WERI-Rb-1 (cell line): ENCODE results near the gene SEC24D.

Source experiments
- DNase-seq: peaks from one replicate; pipeline ENCODE4 v3.0.0-alpha.2; 2020
- H3K27ac ChIP-seq: fragments of 250-450 bp; sonication (Bioruptor Pico); 2 replicates; pipeline ENCODE4 v1.5.1; 2020; ENCODE audit warnings: mild to moderate bottlenecking, moderate library complexity
- H3K27me3 ChIP-seq: fragments of 250-450 bp; sonication (Bioruptor Pico); 2 replicates; pipeline ENCODE4 v1.5.1; 2021; ENCODE audit warnings: mild to moderate bottlenecking, low read depth, moderate library complexity; ENCODE audit not compliant: insufficient read depth, severe bottlenecking
- H3K36me3 ChIP-seq: fragments of 250-450 bp; sonication (Bioruptor Pico); 2 replicates; pipeline ENCODE4 v1.5.1; 2020; ENCODE audit warnings: mild to moderate bottlenecking, moderate library complexity
- H3K4me3 ChIP-seq: 2 replicates; pipeline ENCODE4 v1.5.1; 2011; ENCODE audit warnings: low read depth, mild to moderate bottlenecking, control low read depth, low read length
- H3K9me3 ChIP-seq: fragments of 250-450 bp; sonication (Bioruptor Pico); 2 replicates; pipeline ENCODE4 v1.5.1; 2021; ENCODE audit warnings: mild to moderate bottlenecking, moderate library complexity; ENCODE audit not compliant: severe bottlenecking
- CTCF ChIP-seq: IDR thresholded peaks from 2 replicates; pipeline ENCODE4 v1.5.1; 2011; ENCODE audit warnings: low read depth, mild to moderate bottlenecking, control low read depth, inconsistent platforms, low read length

The SEC24D gene

GRCh38 chr4:118833192-118833820 is 2.6 kb downstream of the SEC24D start:
- TF ChIP-seq CTCF = no peak
- DNase-seq = no peak
- no peaks in the 10 kb centered on the region for H3K9me3 ChIP-seq
- peaks cover 19% of the 10 kb centered on the region for H3K36me3 ChIP-seq
- H3K27ac ChIP-seq = no peak overlapping the region
- no peaks in the 10 kb centered on the region for H3K27me3 ChIP-seq
- no peak overlapping the region for H3K4me3 ChIP-seq

DNA sequence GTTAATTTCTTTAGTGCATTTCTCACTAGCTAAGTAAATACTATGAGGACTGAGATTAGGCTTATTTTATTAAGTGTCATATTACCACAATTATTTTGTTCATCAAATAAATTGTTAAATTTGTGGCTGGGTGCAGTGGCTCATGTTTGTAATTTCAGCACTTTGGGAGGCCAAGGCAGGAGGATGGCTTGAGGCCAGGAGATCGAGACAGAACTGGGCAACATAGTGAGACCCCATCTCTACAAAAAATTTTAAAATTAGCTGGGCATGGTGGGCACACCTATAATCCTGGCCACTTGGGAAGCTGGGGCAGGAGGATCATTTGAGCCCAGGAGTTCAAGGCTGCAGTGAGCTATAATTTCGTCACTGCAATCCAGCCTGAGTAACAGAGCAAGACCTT is 6.8 kb downstream of the SEC24D start:
- H3K27ac ChIP-seq = no peak overlapping the region
- DNase-seq = no peak
- no peaks in the 10 kb centered on the region for H3K27me3 ChIP-seq
- H3K4me3 ChIP-seq = no peak overlapping the region
- no peak for TF ChIP-seq CTCF
- H3K36me3 ChIP-seq = peaks cover 19% of the 10 kb centered on the region
- no peaks in the 10 kb centered on the region for H3K9me3 ChIP-seq

DNA sequence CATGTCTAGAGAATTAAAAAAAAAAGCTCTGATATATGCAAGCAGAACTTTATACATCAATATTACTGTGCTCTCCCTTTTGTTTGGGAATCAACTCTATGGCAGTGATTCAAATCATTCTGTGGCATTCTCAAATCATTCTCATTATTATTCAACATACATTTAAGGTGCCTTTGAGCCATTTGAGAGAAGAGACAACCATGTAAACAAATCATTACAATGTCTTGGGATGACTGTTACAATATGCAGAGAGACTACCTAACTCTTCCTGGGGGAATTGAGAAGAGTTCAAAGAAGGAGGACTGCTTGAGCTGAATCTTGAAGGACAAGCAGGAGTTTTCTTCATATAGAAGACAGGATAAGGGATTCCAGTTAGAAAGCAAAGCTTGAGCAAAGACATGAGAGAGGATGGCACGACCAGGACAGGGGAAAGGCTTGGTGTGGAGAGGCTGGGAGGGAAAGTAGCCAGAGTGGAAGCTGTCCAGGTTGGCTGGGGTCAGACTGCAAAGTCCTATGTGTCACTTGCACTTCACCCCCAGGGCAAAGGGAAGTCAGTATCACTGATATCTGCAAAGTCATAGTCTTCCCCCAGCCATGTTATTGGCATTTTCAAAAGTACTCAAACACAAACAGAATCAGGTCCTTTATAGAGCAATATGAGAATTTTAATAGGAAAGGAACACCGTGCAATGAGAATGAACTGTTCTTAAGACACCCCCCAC is 9.0 kb downstream of the SEC24D start:
- H3K9me3 ChIP-seq = no peaks in the 10 kb centered on the region
- H3K4me3 ChIP-seq = no peak overlapping the region
- no peaks in the 10 kb centered on the region for H3K27me3 ChIP-seq
- DNase-seq = no peak
- TF ChIP-seq CTCF = no peak
- no peak overlapping the region for H3K27ac ChIP-seq
- H3K36me3 ChIP-seq = peaks cover 10% of the 10 kb centered on the region

GRCh38 chr4:118825799-118826198 is 10.1 kb downstream of the SEC24D start:
- Histone ChIP-seq H3K9me3 (no peaks in the 10 kb centered on the region), H3K27ac (no peak overlapping the region), H3K36me3 (peaks cover 8% of the 10 kb centered on the region), H3K27me3 (no peaks in the 10 kb centered on the region), H3K4me3 (no peak overlapping the region)
- no peak for DNase-seq
- no peak for TF ChIP-seq CTCF

GRCh38 chr4:118824141-118824540 is 11.8 kb downstream of the SEC24D start:
- Histone ChIP-seq H3K9me3 (no peaks in the 10 kb centered on the region), H3K27me3 (no peaks in the 10 kb centered on the region), H3K4me3 (no peak overlapping the region), H3K36me3 (peaks cover 8% of the 10 kb centered on the region; the same call in 1 of the 2 replicates), H3K27ac (no peak overlapping the region)
- TF ChIP-seq CTCF = no peak
- DNase-seq = no peak
